ENCODE results near the gene RIOK2.
"Not testable (repeated sequence)": the region's sequence is repeated elsewhere in the genome, so short reads cannot be mapped to it uniquely, and the experiment has no call there.

RIOK2 gene

DNA sequence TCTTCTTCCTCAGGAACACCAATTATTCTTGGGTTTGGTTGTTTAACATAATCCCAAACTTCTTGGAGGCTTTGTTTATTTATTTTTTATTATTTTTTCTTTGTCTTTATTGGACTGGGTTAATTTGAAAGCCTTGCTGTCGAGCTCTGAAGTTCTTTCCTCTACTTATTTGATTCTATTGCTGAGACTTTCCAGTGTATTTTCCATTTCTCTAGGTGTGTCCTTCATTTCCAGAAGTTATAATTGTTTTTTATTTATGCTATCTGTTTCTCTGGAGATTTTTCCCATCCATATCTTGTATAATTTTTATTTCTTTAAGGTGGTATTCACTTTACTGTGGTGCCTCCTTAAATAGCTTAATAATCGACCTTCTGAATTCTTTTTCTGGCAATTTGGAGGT lies 8.8 kb upstream of the RIOK2 start:
- Histone ChIP-seq H3K27ac (ENCODE audit: insufficient read depth in 1 of 2, low read depth in 1 of 2, low read length in 2 of 2, poor library complexity in 1 of 2, severe bottlenecking in 2 of 2) (no peak overlapping the region), H3K4me1 (ENCODE audit: control extremely low read depth in 1 of 4, control insufficient read depth in 4 of 4, insufficient read depth in 4 of 4, low read length in 3 of 4) (peaks cover 0 to 2% (median 0%) of the 10 kb centered on the region in 4 experiments), H3K27me3 (replicated peaks in 2 of 5; ENCODE audit: control insufficient read depth in 4 of 5, insufficient read depth in 5 of 5, low read length in 4 of 5) (no peaks in the 10 kb centered on the region), H3K36me3 (ENCODE audit: control insufficient read depth in 4 of 4, insufficient read depth in 4 of 4, low read length in 3 of 4) (no peaks in the 10 kb centered on the region), H3K4me3 (ENCODE audit: control insufficient read depth in 1 of 7, extremely low read depth in 1 of 7, insufficient read depth in 4 of 7, low read depth in 2 of 7, low read length in 6 of 7) (no peak overlapping the region), H3K9me3 (ENCODE audit: control extremely low read depth in 1 of 5, control insufficient read depth in 4 of 5, insufficient read depth in 2 of 5, low read depth in 1 of 5, low read length in 4 of 5) (peaks cover 0 to 7% (median 0%) of the 10 kb centered on the region in 5 experiments)
- ChIA-PET CTCF (no interaction called here), POLR2A (no interaction called here)
- DNase-seq: no peak
- no CpG with 5 or more reads among the region's 2 CpGs for WGBS (ENCODE audit: insufficient coverage)

DNA sequence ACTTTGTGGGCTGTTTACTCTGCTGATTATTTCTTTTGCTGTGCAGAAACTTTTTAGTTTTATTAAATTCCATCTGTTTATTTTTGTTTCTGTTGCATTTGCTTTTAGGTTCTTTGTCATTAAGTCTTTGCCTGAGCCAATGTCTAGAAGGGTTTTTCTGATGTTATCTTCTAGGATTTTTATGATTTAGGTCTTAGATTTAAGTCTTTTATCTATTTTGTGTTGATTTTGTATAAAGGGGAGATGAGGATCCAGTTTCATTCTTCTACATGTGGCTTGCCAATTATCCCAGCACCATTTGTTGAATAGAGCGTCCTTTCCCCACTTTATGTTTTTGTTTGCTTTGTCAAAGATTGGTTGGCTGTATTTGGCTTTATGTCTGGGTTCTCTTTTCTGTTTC lies 6.5 kb upstream of the RIOK2 start:
- H3K27ac ChIP-seq (ENCODE audit: insufficient read depth in 1 of 2, low read depth in 1 of 2, low read length in 2 of 2, poor library complexity in 1 of 2, severe bottlenecking in 2 of 2); POLR2A ChIA-PET; H3K27me3 ChIP-seq (replicated peaks in 2 of 5; ENCODE audit: control insufficient read depth in 4 of 5, insufficient read depth in 5 of 5, low read length in 4 of 5); H3K9me3 ChIP-seq (ENCODE audit: control extremely low read depth in 1 of 5, control insufficient read depth in 4 of 5, insufficient read depth in 2 of 5, low read depth in 1 of 5, low read length in 4 of 5); CTCF ChIA-PET; DNase-seq; H3K36me3 ChIP-seq (ENCODE audit: control insufficient read depth in 4 of 4, insufficient read depth in 4 of 4, low read length in 3 of 4); H3K4me3 ChIP-seq (ENCODE audit: control insufficient read depth in 1 of 7, extremely low read depth in 1 of 7, insufficient read depth in 4 of 7, low read depth in 2 of 7, low read length in 6 of 7); H3K4me1 ChIP-seq (ENCODE audit: control extremely low read depth in 1 of 4, control insufficient read depth in 4 of 4, insufficient read depth in 4 of 4, low read length in 3 of 4): not testable (repeated sequence)
- no CpG with 5 or more reads among the region's 1 CpG for WGBS (ENCODE audit: insufficient coverage)

DNA sequence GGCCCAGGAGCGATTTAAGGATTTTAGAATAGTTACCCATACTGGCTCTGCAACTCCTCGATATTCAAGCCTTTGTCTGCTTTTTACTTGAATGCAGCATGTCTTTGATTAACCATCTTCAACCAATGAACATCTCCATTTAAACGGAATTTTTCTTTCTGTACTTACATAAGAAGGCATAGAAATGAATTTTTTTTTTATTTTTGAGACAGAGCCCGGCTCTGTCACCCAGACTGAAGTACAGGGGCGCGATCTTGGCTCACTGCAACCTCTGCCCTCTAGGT lies 825 bp upstream of the RIOK2 start:
- peaks cover 0 to 9% (median 2%) of the 10 kb centered on the region in 4 experiments for H3K36me3 ChIP-seq (ENCODE audit: control insufficient read depth in 4 of 4, insufficient read depth in 4 of 4, low read length in 3 of 4)
- no peak for DNase-seq
- peak overlapping the region; percentile 19 to 100 (median 96) for H3K4me3 ChIP-seq (ENCODE audit: control insufficient read depth in 1 of 7, extremely low read depth in 1 of 7, insufficient read depth in 4 of 7, low read depth in 2 of 7, low read length in 6 of 7)
- H3K27ac ChIP-seq (ENCODE audit: insufficient read depth in 1 of 2, low read depth in 1 of 2, low read length in 2 of 2, poor library complexity in 1 of 2, severe bottlenecking in 2 of 2): peak overlapping the region in 1 of 2 experiments; percentile 99
- CTCF ChIA-PET: no interaction called here
- WGBS (ENCODE audit: insufficient coverage): 67% methylated on average over 3 of the region's 6 CpGs
- peaks cover 9 to 18% (median 14%) of the 10 kb centered on the region in 4 experiments for H3K4me1 ChIP-seq (ENCODE audit: control extremely low read depth in 1 of 4, control insufficient read depth in 4 of 4, insufficient read depth in 4 of 4, low read length in 3 of 4)
- POLR2A ChIA-PET: interaction anchor here (0.7 kb wide), 1 partner anchor 356 kb away, joined by 4 read pairs; no protein-coding TSS in a partner anchor
- no peaks in the 10 kb centered on the region for H3K9me3 ChIP-seq (ENCODE audit: control extremely low read depth in 1 of 5, control insufficient read depth in 4 of 5, insufficient read depth in 2 of 5, low read depth in 1 of 5, low read length in 4 of 5)
- no peaks in the 10 kb centered on the region for H3K27me3 ChIP-seq (replicated peaks in 2 of 5; ENCODE audit: control insufficient read depth in 4 of 5, insufficient read depth in 5 of 5, low read length in 4 of 5)

DNA sequence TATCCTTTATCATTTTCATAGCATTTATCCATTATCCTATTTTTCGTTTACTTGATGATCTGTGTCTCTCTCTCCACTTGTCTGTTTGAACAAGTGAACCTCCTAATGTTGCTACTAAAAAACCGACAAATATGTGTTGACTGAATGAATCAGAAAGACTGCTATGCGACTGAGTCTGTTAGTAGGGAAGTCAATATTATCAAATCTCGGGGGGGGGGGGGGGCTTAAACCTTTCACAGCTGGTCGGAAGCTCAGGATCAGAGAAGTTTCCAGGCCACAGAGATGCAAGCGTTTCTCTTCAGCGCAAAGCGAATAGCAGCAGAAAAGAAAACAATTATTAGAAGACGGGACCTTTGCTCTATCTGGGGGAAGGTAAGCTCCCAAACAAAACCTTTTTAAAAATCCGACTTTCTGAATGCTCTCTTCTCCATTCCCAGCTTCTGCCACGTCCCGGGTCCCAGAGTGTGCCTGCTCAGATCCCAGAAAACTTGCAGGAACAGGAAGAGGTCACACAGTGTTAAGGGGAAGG lies 412 bp downstream of the RIOK2 start:
- peaks cover 6 to 21% (median 12%) of the 10 kb centered on the region in 4 experiments for H3K36me3 ChIP-seq (ENCODE audit: control insufficient read depth in 4 of 4, insufficient read depth in 4 of 4, low read length in 3 of 4)
- CTCF ChIA-PET: no interaction called here
- H3K27me3 ChIP-seq (replicated peaks in 2 of 5; ENCODE audit: control insufficient read depth in 4 of 5, insufficient read depth in 5 of 5, low read length in 4 of 5): no peaks in the 10 kb centered on the region
- DNase-seq: peak; percentile 14 to 52 (median 44)
- WGBS (ENCODE audit: insufficient coverage): 0% methylated on average over 8 of the region's 12 CpGs
- peaks cover 9 to 18% (median 14%) of the 10 kb centered on the region in 4 experiments for H3K4me1 ChIP-seq (ENCODE audit: control extremely low read depth in 1 of 4, control insufficient read depth in 4 of 4, insufficient read depth in 4 of 4, low read length in 3 of 4)
- H3K27ac ChIP-seq (ENCODE audit: insufficient read depth in 1 of 2, low read depth in 1 of 2, low read length in 2 of 2, poor library complexity in 1 of 2, severe bottlenecking in 2 of 2): peak overlapping the region; percentile 98 to 99
- H3K9me3 ChIP-seq (ENCODE audit: control extremely low read depth in 1 of 5, control insufficient read depth in 4 of 5, insufficient read depth in 2 of 5, low read depth in 1 of 5, low read length in 4 of 5): no peaks in the 10 kb centered on the region
- POLR2A ChIA-PET: no interaction called here
- peak overlapping the region; percentile 74 to 100 (median 96) for H3K4me3 ChIP-seq (ENCODE audit: control insufficient read depth in 1 of 7, extremely low read depth in 1 of 7, insufficient read depth in 4 of 7, low read depth in 2 of 7, low read length in 6 of 7)

DNA sequence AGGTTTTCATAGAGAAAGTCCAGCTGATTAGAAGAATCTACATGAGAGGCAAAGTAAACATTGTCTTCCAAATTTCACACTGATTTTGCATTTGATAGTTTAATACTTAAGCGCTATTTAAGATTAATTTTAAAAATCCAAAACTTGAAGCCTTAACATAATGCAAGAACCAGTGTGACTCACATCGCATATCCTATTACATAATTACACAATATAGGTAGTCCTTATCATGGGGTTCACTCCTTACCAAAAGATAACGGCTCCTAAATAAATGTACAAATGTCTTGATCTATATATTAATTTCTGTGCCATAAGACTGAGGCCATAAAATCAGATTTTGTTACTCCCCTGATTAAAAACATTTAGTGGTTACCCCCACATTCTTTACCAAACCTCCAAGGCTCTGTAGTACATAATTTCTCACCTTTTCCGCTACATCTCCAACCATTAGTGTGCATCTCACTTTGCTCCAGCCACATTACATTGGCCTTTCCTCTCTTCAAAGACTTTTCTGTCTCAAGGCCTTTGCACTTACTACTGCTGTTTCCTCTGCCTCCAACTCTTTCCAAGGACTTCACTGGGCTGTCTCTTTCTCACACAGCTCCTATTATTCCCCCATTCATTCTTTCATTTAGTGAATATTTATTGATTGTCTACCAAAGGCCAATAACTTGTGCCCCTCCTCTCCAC lies 1.0 kb downstream of the RIOK2 start:
- Histone ChIP-seq H3K27me3 (replicated peaks in 2 of 5; ENCODE audit: control insufficient read depth in 4 of 5, insufficient read depth in 5 of 5, low read length in 4 of 5) (no peaks in the 10 kb centered on the region), H3K27ac (ENCODE audit: insufficient read depth in 1 of 2, low read depth in 1 of 2, low read length in 2 of 2, poor library complexity in 1 of 2, severe bottlenecking in 2 of 2) (peak overlapping the region in 1 of 2 experiments; percentile 99), H3K36me3 (ENCODE audit: control insufficient read depth in 4 of 4, insufficient read depth in 4 of 4, low read length in 3 of 4) (peaks cover 10 to 28% (median 16%) of the 10 kb centered on the region in 4 experiments), H3K4me3 (ENCODE audit: control insufficient read depth in 1 of 7, extremely low read depth in 1 of 7, insufficient read depth in 4 of 7, low read depth in 2 of 7, low read length in 6 of 7) (peak overlapping the region in 6 of 7 experiments; percentile 80 to 100 (median 98)), H3K9me3 (ENCODE audit: control extremely low read depth in 1 of 5, control insufficient read depth in 4 of 5, insufficient read depth in 2 of 5, low read depth in 1 of 5, low read length in 4 of 5) (no peaks in the 10 kb centered on the region), H3K4me1 (ENCODE audit: control extremely low read depth in 1 of 4, control insufficient read depth in 4 of 4, insufficient read depth in 4 of 4, low read length in 3 of 4) (peaks cover 9 to 18% (median 14%) of the 10 kb centered on the region in 4 experiments)
- POLR2A ChIA-PET: no interaction called here
- WGBS (ENCODE audit: insufficient coverage): 100% methylated on average over 3 of the region's 4 CpGs
- DNase-seq: no peak
- CTCF ChIA-PET: no interaction called here

DNA sequence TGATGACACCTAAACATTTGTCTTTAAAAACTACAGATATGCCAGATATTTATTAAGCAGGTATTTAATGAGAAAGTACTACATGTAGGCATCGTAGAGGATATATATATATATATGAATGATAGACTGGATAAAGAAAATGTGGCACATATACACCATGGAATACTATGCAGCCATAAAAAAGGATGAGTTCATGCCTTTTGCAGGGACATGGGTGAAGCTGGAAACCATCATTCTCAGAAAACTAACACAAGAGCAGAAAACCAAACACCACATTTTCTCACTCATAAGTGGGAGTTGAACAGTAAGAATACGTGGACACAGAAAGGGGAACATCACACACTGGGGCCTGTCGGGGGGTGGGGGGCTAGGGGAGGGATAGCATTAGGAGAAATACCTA lies 3.6 kb downstream of the RIOK2 start:
- H3K27ac ChIP-seq (ENCODE audit: insufficient read depth in 1 of 2, low read depth in 1 of 2, low read length in 2 of 2, poor library complexity in 1 of 2, severe bottlenecking in 2 of 2); H3K4me3 ChIP-seq (ENCODE audit: control insufficient read depth in 1 of 7, extremely low read depth in 1 of 7, insufficient read depth in 4 of 7, low read depth in 2 of 7, low read length in 6 of 7); H3K9me3 ChIP-seq (ENCODE audit: control extremely low read depth in 1 of 5, control insufficient read depth in 4 of 5, insufficient read depth in 2 of 5, low read depth in 1 of 5, low read length in 4 of 5); POLR2A ChIA-PET; H3K27me3 ChIP-seq (replicated peaks in 2 of 5; ENCODE audit: control insufficient read depth in 4 of 5, insufficient read depth in 5 of 5, low read length in 4 of 5); DNase-seq: not testable (repeated sequence)
- H3K36me3 ChIP-seq (ENCODE audit: control insufficient read depth in 4 of 4, insufficient read depth in 4 of 4, low read length in 3 of 4): peaks cover 12 to 49% (median 32%) of the 10 kb centered on the region in 4 experiments
- no CpG with 5 or more reads among the region's 3 CpGs for WGBS (ENCODE audit: insufficient coverage)
- CTCF ChIA-PET: interaction anchor here (0.9 kb wide), 1 partner anchor 1591 kb away, joined by 3 read pairs; no protein-coding TSS in a partner anchor
- H3K4me1 ChIP-seq (ENCODE audit: control extremely low read depth in 1 of 4, control insufficient read depth in 4 of 4, insufficient read depth in 4 of 4, low read length in 3 of 4): peaks cover 9 to 18% (median 14%) of the 10 kb centered on the region in 4 experiments

DNA sequence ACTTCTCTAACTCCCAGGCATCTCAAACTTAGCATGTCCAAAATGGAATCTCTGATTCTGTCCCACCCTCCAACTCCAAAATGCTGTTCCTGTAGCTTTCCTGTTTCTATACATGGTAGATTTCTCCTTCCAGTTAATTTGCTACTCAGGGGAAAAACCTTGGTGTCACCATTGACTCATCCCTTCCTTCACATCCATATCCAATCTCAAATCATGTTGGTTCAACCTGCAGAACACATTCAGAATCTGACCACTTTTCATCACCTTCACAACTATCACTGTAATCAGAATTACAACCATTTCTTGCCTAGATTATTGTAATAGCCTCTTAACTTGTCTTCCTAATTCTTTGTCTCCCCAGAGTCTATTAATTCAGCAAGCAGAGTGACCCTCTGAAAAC lies 10.8 kb downstream of the RIOK2 start:
- peaks cover 23 to 84% (median 58%) of the 10 kb centered on the region in 4 experiments for H3K36me3 ChIP-seq (ENCODE audit: control insufficient read depth in 4 of 4, insufficient read depth in 4 of 4, low read length in 3 of 4)
- H3K27me3 ChIP-seq (replicated peaks in 2 of 5; ENCODE audit: control insufficient read depth in 4 of 5, insufficient read depth in 5 of 5, low read length in 4 of 5): no peaks in the 10 kb centered on the region
- no peaks in the 10 kb centered on the region for H3K9me3 ChIP-seq (ENCODE audit: control extremely low read depth in 1 of 5, control insufficient read depth in 4 of 5, insufficient read depth in 2 of 5, low read depth in 1 of 5, low read length in 4 of 5)
- no peaks in the 10 kb centered on the region for H3K4me1 ChIP-seq (ENCODE audit: control extremely low read depth in 1 of 4, control insufficient read depth in 4 of 4, insufficient read depth in 4 of 4, low read length in 3 of 4)
- POLR2A ChIA-PET: no interaction called here
- no peak for DNase-seq
- CTCF ChIA-PET: no interaction called here
- no peak overlapping the region for H3K4me3 ChIP-seq (ENCODE audit: control insufficient read depth in 1 of 7, extremely low read depth in 1 of 7, insufficient read depth in 4 of 7, low read depth in 2 of 7, low read length in 6 of 7)
- no peak overlapping the region for H3K27ac ChIP-seq (ENCODE audit: insufficient read depth in 1 of 2, low read depth in 1 of 2, low read length in 2 of 2, poor library complexity in 1 of 2, severe bottlenecking in 2 of 2)
